GM12878 (cell line): Measurements from ENCODE around the gene RFK. TPM values are rescaled to one million over a fixed set of nuclear protein-coding genes. Genes with fewer than 3 reads are reported as not detected.
A peak's percentile ranks its signal among the peaks of the same experiment; 100 is the strongest.

Experiments
- BCL3 ChIP-seq: IDR thresholded peaks from 2 replicates; pipeline ENCODE4 v1.6.1; 2011; ENCODE audit warnings: borderline replicate concordance, low read depth, mild to moderate bottlenecking, moderate library complexity, low read length; ENCODE audit not compliant: insufficient read depth, poor library complexity, severe bottlenecking
- CHD2 ChIP-seq: IDR thresholded peaks from 2 replicates; pipeline ENCODE4 v1.6.1; 2011; ENCODE audit warnings: low read depth, low read length, improper control_type of control experiment, borderline replicate concordance
- CUX1 ChIP-seq: IDR thresholded peaks from 2 replicates; pipeline ENCODE4 v1.6.1; 2012; ENCODE audit warnings: improper control_type of control experiment, low read depth, low read length; ENCODE audit not compliant: insufficient replicate concordance
- HCFC1 ChIP-seq: fragments of 150-350 bp; IDR thresholded peaks from 2 replicates; pipeline ENCODE4 v1.6.1; 2014; ENCODE audit warnings: low read length
- KAT2A ChIP-seq: conservative IDR thresholded peaks from 2 replicates; pipeline ENCODE4 v1.6.1; 2011; ENCODE audit warnings: low read depth, low read length; ENCODE audit not compliant: control insufficient read depth
- MYC ChIP-seq: IDR thresholded peaks from 2 replicates; pipeline ENCODE4 v1.6.1; 2011; ENCODE audit warnings: mild to moderate bottlenecking, low read length, moderate library complexity, inconsistent platforms; ENCODE audit not compliant: insufficient read depth, insufficient replicate concordance, insufficient read length, severe bottlenecking
- NRF1 ChIP-seq: conservative IDR thresholded peaks from 2 replicates; pipeline ENCODE4 v1.6.1; 2011; ENCODE audit warnings: mild to moderate bottlenecking, low read depth, low read length, improper control_type of control experiment
- PAX5 ChIP-seq: IDR thresholded peaks from 2 replicates; pipeline ENCODE4 v1.6.1; 2011; ENCODE audit warnings: low read depth, low read length, borderline replicate concordance
- POU2F2 ChIP-seq: IDR thresholded peaks from 3 replicates; pipeline ENCODE4 v1.6.1; 2011; ENCODE audit warnings: low read depth, mild to moderate bottlenecking, low read length, borderline replicate concordance
- RELA ChIP-seq: fragments of 450-650 bp; IDR thresholded peaks from 2 replicates; pipeline ENCODE4 v1.8.0; 2014; ENCODE audit warnings: borderline replicate concordance; ENCODE audit not compliant: partially characterized antibody
- SMC3 ChIP-seq: IDR thresholded peaks from 2 replicates; pipeline ENCODE4 v1.6.1; 2011; ENCODE audit warnings: low read length, improper control_type of control experiment, borderline replicate concordance
- USF1 ChIP-seq: IDR thresholded peaks from 2 replicates; pipeline ENCODE4 v1.6.1; 2011; ENCODE audit warnings: borderline replicate concordance, low read depth, mild to moderate bottlenecking, moderate library complexity, mixed read lengths, low read length; ENCODE audit not compliant: insufficient read depth; ENCODE audit errors: extremely low read length
- ZBTB11 ChIP-seq: fragments of 450-650 bp; formaldehyde crosslinking; IDR thresholded peaks from 2 replicates; pipeline ENCODE4 v1.5.0; 2022; ENCODE audit warnings: mild to moderate bottlenecking, missing genetic modification characterization
- polyA plus RNA-seq, 11 experiments: library from polyadenylated mRNA; depleted of rRNA in 4 of 11; unstranded in 6 of 11; stranded (reverse) in 5 of 11; fragments of >200 nt; fragmentation: Nextera tagmentation in 4 of 11; fragmentation: Illumina TruSeq in 1 of 11; extraction: Ambion mirVana in 4 of 11; extraction: Trizol in 1 of 11; gene quantifications; 1 replicate in 1 of 11; 2 replicates in 10 of 11; pipeline versions ENCODE4 v1.2.1 to v1.2.3, GENCODE V29; 2011 to 2016; ENCODE audit warnings: inconsistent platforms in 2 of 11, missing spikeins in 2 of 11, low read depth in 1 of 11
- total RNA-seq, 4 experiments: library from RNA; depleted of rRNA in 3 of 4; stranded (reverse); fragments of >200 nt in 3 of 4; fragmentation: Illumina TruSeq in 1 of 4; extraction: Trizol in 1 of 4; gene quantifications; 2 replicates each; pipeline versions ENCODE4 v1.2.1 to v1.2.3, GENCODE V29; 2013 to 2021

The RFK gene
- total and polyA plus RNA-seq, 10 of the 15 experiments (the other 5 are each of a cell fraction or from before 2014, with no cell fraction given) = 4.4 to 18.6 (median 11.6) TPM

GRCh38 chr9:76438841-76439588 is 44.8 kb upstream of the RFK start (continued):
- TF ChIP-seq ZBTB11 (CRISPR knock-in tag) (no peak), HCFC1 (no peak), POU2F2 (no peak), SMC3 (no peak), NRF1 (no peak), RELA (no peak), MYC (no peak), CHD2 (no peak), USF1 (no peak), CUX1 (no peak), KAT2A (no peak), PAX5 (no peak), BCL3 (peak; percentile 52)
